Stimulated activated CD4-positive, alpha-beta T cell treated with anti-CD3 and anti-CD28 coated beads, Interleukin-15, amount 100 ng/mL, for 24 hours (primary cell): Measurements from ENCODE around the gene HERC2.
"Not testable (repeated sequence)": the region's sequence is repeated elsewhere in the genome, so short reads cannot be mapped to it uniquely, and the experiment has no call there.

ENCODE experiments used
- DNase-seq: peaks from one replicate; pipeline ENCODE4 v3.0.0-alpha.2; 2020

Gene HERC2

GRCh38 chr15:28216946-28217546, 104.9 kb downstream of the HERC2 start:
- not testable (repeated sequence) for DNase-seq

- DNase-seq, result not testable (repeated sequence)
Measured at GRCh38 chr15:28215521-28215920, 106.5 kb downstream of the HERC2 start.

GRCh38 chr15:28214006-28214790, 107.8 kb downstream of the HERC2 start:
- not testable (repeated sequence) for DNase-seq

GRCh38 chr15:28213393-28213792, 108.6 kb downstream of the HERC2 start:
- DNase-seq, result not testable (repeated sequence)

- no peak for DNase-seq
Measured at GRCh38 chr15:28208583-28208982, 113.4 kb downstream of the HERC2 start.

GRCh38 chr15:28205640-28206039, 116.3 kb downstream of the HERC2 start:
- not testable (repeated sequence) for DNase-seq

- DNase-seq, result peak; percentile 8
Measured at GRCh38 chr15:28203055-28203828, 118.7 kb downstream of the HERC2 start.

- DNase-seq, result not testable (repeated sequence)
Measured at GRCh38 chr15:28202124-28202523, 119.9 kb downstream of the HERC2 start.

GRCh38 chr15:28198215-28198614, 123.8 kb downstream of the HERC2 start:
- DNase-seq, result not testable (repeated sequence)

- DNase-seq, result not testable (repeated sequence)
Measured at GRCh38 chr15:28197694-28198093, 124.3 kb downstream of the HERC2 start.

GRCh38 chr15:28196581-28196980, 125.4 kb downstream of the HERC2 start:
- DNase-seq, result not testable (repeated sequence)

- no peak for DNase-seq
Measured at GRCh38 chr15:28192772-28193171, 129.2 kb downstream of the HERC2 start.

GRCh38 chr15:28191832-28192231, 130.1 kb downstream of the HERC2 start:
- DNase-seq, result no peak

GRCh38 chr15:28190391-28191174, 131.4 kb downstream of the HERC2 start:
- DNase-seq, result no peak

- no peak for DNase-seq
Measured at GRCh38 chr15:28185148-28185895, 136.7 kb downstream of the HERC2 start.

GRCh38 chr15:28184166-28184565, 137.8 kb downstream of the HERC2 start:
- no peak for DNase-seq

- DNase-seq, result no peak
Measured at GRCh38 chr15:28182731-28183130, 139.2 kb downstream of the HERC2 start.

GRCh38 chr15:28182216-28182615, 139.8 kb downstream of the HERC2 start:
- no peak for DNase-seq

GRCh38 chr15:28181366-28181765, 140.6 kb downstream of the HERC2 start:
- no peak for DNase-seq

GRCh38 chr15:28179270-28179669, 142.7 kb downstream of the HERC2 start:
- no peak for DNase-seq

GRCh38 chr15:28178727-28179126, 143.3 kb downstream of the HERC2 start:
- DNase-seq, result no peak

- DNase-seq, result no peak
Measured at GRCh38 chr15:28178290-28178689, 143.7 kb downstream of the HERC2 start.
